ENCODE measurements around the gene FIBP. TPM values are rescaled to one million over a fixed set of nuclear protein-coding genes. Genes with fewer than 3 reads are reported as not detected.

Gene FIBP
- total RNA-seq, 1 donor from 2014 or later, result 76.5 TPM

GRCh38 chr11:65899356-65900124, 11.3 kb upstream of the FIBP start:
- no peaks in the 10 kb centered on the region for H3K9me3 Mint-ChIP-seq
- H3K27me3 Mint-ChIP-seq, result peaks cover 2% of the 10 kb centered on the region
- ATAC-seq (ENCODE audit: low read depth) (peak; percentile 15), DNase-seq (peak; percentile 53)
- H3K27ac Mint-ChIP-seq, result no peak overlapping the region
- ChIA-PET POLR2A (interaction anchor here (0.7 to 2.9 kb wide), 11 partner anchors 9 to 188 kb away, joined by 3 to 49 read pairs (median 9); partner anchors contain the start of genes C11orf68, CCDC85B, DRAP1 and FIBP), CTCF (interaction anchor here (2.7 kb wide), 1 partner anchor 9 kb away, joined by 11 read pairs; the partner anchor contains the start of gene CCDC85B)
- H3K4me1 Mint-ChIP-seq, result peaks cover 13% of the 10 kb centered on the region
- intact Hi-C loops (cut with micrococcal nuclease), result loop anchor here (1.0 kb wide), 2 partner anchors 9 to 20 kb away; partner anchors contain the start of genes C11orf68, CCDC85B and DRAP1
- TF ChIP-seq CTCF (IDR thresholded peaks at IDR 0.05), result no peak
- H3K4me3 Mint-ChIP-seq, result peak overlapping the region; percentile 69
- H3K36me3 Mint-ChIP-seq (ENCODE audit: low read depth), result no peaks in the 10 kb centered on the region

GRCh38 chr11:65898656-65899355, 10.5 kb upstream of the FIBP start:
- H3K4me3 Mint-ChIP-seq, result peak overlapping the region; percentile 70
- TF ChIP-seq CTCF (IDR thresholded peaks at IDR 0.05), result no peak
- peaks cover 19% of the 10 kb centered on the region for H3K4me1 Mint-ChIP-seq
- peaks cover 2% of the 10 kb centered on the region for H3K27me3 Mint-ChIP-seq
- DNase-seq (no peak), ATAC-seq (ENCODE audit: low read depth) (no peak)
- H3K36me3 Mint-ChIP-seq (ENCODE audit: low read depth), result no peaks in the 10 kb centered on the region
- intact Hi-C loops (cut with micrococcal nuclease), result no loop called here
- ChIA-PET CTCF (interaction anchor here (1.0 to 2.7 kb wide), 3 partner anchors 10 to 39 kb away, joined by 3 to 11 read pairs (median 10); partner anchors contain the start of genes CCDC85B and FIBP), POLR2A (interaction anchor here (0.7 to 2.4 kb wide), 11 partner anchors 9 to 303 kb away, joined by 3 to 21 read pairs (median 6); partner anchors contain the start of genes C11orf68, CCDC85B, DRAP1 and FIBP)
- no peaks in the 10 kb centered on the region for H3K9me3 Mint-ChIP-seq
- H3K27ac Mint-ChIP-seq, result no peak overlapping the region

- TF ChIP-seq CTCF (IDR thresholded peaks at IDR 0.05), result no peak
- H3K4me3 Mint-ChIP-seq, result no peak overlapping the region
- ATAC-seq (ENCODE audit: low read depth), result no peak
- H3K27ac Mint-ChIP-seq, result no peak overlapping the region
- POLR2A ChIA-PET, result interaction anchor here (1.7 to 2.2 kb wide), 2 partner anchors 8 to 22 kb away, joined by 5 to 17 read pairs; partner anchors contain the start of genes C11orf68, DRAP1 and FIBP
- CTCF ChIA-PET, result interaction anchor here (1.2 to 2.7 kb wide), 2 partner anchors 9 to 12 kb away, joined by 3 to 10 read pairs; partner anchors contain the start of gene FIBP
- H3K36me3 Mint-ChIP-seq (ENCODE audit: low read depth), result no peaks in the 10 kb centered on the region
- DNase-seq, result no peak
- no peaks in the 10 kb centered on the region for H3K9me3 Mint-ChIP-seq
- peaks cover 2% of the 10 kb centered on the region for H3K27me3 Mint-ChIP-seq
- H3K4me1 Mint-ChIP-seq, result peaks cover 37% of the 10 kb centered on the region
- intact Hi-C loops (cut with micrococcal nuclease), result no loop called here
Measured at GRCh38 chr11:65897020-65897471, 8.8 kb upstream of the FIBP start.

DNA sequence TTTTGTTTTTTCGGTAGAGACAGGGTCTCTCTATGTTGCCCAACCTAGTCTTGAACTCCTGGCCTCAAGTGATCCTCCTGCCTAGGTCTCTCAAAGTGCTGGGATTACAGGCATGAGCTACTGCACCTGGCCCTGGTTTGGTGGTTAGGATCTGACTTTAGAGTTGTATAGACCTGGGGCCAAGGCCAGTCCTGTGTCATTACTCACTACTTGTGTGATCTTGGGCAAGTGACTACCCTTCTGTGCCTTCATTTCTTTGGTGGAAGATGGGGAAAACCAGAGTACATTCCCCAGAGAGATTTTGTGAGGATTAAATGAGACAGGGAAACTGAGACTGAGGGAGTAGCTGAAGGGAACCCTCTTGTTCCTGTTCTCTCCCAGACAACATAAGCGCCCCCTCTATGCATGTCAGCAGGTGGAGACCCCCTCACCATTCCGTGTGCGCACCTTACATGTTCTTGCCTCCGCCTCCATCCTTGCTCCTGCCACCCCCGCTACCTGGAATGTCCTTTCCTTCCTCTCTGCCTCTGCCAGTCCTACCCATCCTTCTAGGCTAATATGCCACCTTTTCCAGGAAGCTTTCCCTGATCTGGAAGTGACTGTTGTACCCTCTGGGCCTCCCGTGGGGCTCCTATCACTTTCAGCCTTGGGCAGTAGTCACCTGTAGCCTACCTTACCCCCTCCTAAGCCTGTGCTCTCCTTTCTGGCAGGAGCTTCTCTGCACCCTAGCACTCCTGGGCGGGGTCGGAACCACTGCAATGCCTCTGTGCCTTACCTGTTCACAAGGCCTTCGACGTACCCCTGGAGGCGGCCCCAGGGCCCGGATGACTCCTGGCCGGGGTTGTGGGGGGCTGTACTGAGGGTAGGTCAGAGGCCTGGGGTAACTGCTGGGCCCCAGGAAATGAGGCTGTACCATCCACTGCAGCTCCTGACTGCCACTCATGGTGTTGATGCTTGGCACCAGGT, 8.0 kb upstream of the FIBP start:
- CTCF ChIA-PET, result interaction anchor here (1.2 to 2.7 kb wide), 2 partner anchors 8 to 11 kb away, joined by 3 to 10 read pairs; partner anchors contain the start of gene FIBP
- no peak overlapping the region for H3K4me3 Mint-ChIP-seq
- ATAC-seq (ENCODE audit: low read depth) (no peak), DNase-seq (no peak)
- peak overlapping the region; percentile 0 for H3K27ac Mint-ChIP-seq
- H3K27me3 Mint-ChIP-seq, result peaks cover 2% of the 10 kb centered on the region
- POLR2A ChIA-PET, result interaction anchor here (1.7 to 2.2 kb wide), 2 partner anchors 8 to 23 kb away, joined by 5 to 17 read pairs; partner anchors contain the start of genes C11orf68, DRAP1 and FIBP
- TF ChIP-seq CTCF (IDR thresholded peaks at IDR 0.05), result no peak
- H3K36me3 Mint-ChIP-seq (ENCODE audit: low read depth), result no peaks in the 10 kb centered on the region
- intact Hi-C loops (cut with micrococcal nuclease), result no loop called here
- no peaks in the 10 kb centered on the region for H3K9me3 Mint-ChIP-seq
- H3K4me1 Mint-ChIP-seq, result peaks cover 44% of the 10 kb centered on the region
